DOHH2 (cell line): ENCODE data around the gene IRF2BPL.

Experiments
- H3F3A ChIP-seq: fragments of 200-600 bp; sonication (generic), shearing (Covaris generic); 2 replicates; pipeline ENCODE4 v1.6.0; 2016; ENCODE audit warnings: antibody characterized with exemption, mild to moderate bottlenecking; ENCODE audit not compliant: control insufficient read depth, insufficient read depth
- H3K27ac ChIP-seq: fragments of 200-600 bp; sonication (generic); 2 replicates; pipeline ENCODE4 v1.5.1; 2014; ENCODE audit warnings: low read depth, mild to moderate bottlenecking, low read length, moderate library complexity
- H3K27me3 ChIP-seq: fragments of 200-600 bp; sonication (generic); 2 replicates; pipeline ENCODE4 v1.6.1; 2014; ENCODE audit warnings: mild to moderate bottlenecking, low read length, mixed read lengths; ENCODE audit not compliant: control insufficient read depth
- H3K36me3 ChIP-seq: fragments of 200-600 bp; sonication (generic); 2 replicates; pipeline ENCODE4 v1.6.1; 2014; ENCODE audit warnings: mild to moderate bottlenecking, low read length, moderate library complexity, mixed read lengths; ENCODE audit not compliant: control insufficient read depth
- H3K4me1 ChIP-seq: fragments of 200-600 bp; sonication (generic); 2 replicates; pipeline ENCODE4 v1.6.1; 2014; ENCODE audit warnings: mild to moderate bottlenecking, low read length, mixed read lengths; ENCODE audit not compliant: control insufficient read depth
- H3K4me2 ChIP-seq: fragments of 200-600 bp; sonication (generic); 2 replicates; pipeline ENCODE4 v1.6.0; 2014; ENCODE audit warnings: mild to moderate bottlenecking, low read length, moderate library complexity
- H3K4me3 ChIP-seq: fragments of 200-600 bp; sonication (generic); 2 replicates; pipeline ENCODE4 v1.5.1; 2014; ENCODE audit warnings: mild to moderate bottlenecking, low read length, mixed read lengths
- H3K79me2 ChIP-seq: fragments of 200-600 bp; sonication (generic); 2 replicates; pipeline ENCODE4 v1.6.1; 2014; ENCODE audit warnings: mild to moderate bottlenecking, low read length, mixed read lengths; ENCODE audit not compliant: control insufficient read depth
- H3K9me2 ChIP-seq: fragments of 200-600 bp; sonication (generic); replicated peaks from 2 replicates; pipeline ENCODE4 v1.6.1; 2014; ENCODE audit warnings: mild to moderate bottlenecking, low read length, mixed read lengths; ENCODE audit not compliant: control insufficient read depth
- H3K9me3 ChIP-seq: fragments of 200-600 bp; sonication (generic); 2 replicates; pipeline ENCODE4 v1.6.1; 2014; ENCODE audit warnings: antibody characterized with exemption, low read length, mixed read lengths; ENCODE audit not compliant: control insufficient read depth, insufficient read depth
- H4K20me1 ChIP-seq: fragments of 200-600 bp; sonication (generic); 2 replicates; pipeline ENCODE4 v1.6.0; 2014; ENCODE audit warnings: low read depth, mild to moderate bottlenecking, antibody characterized with exemption, low read length, moderate library complexity; ENCODE audit not compliant: control insufficient read depth, insufficient read depth
- EZH2phosphoT487 ChIP-seq: fragments of 200-600 bp; sonication (generic); IDR thresholded peaks from 2 replicates; pipeline ENCODE4 v1.6.1; 2017; ENCODE audit warnings: borderline replicate concordance, mild to moderate bottlenecking, antibody characterized with exemption, low read length, moderate library complexity, mixed read lengths
- TF ChIP-seq, protein P1 (sequence below): fragments of 200-600 bp; sonication (generic); IDR thresholded peaks from one replicate; pipeline ENCODE4 v1.5.1; 2014; ENCODE audit warnings: antibody characterized with exemption, mild to moderate bottlenecking, low read depth, low read length; ENCODE audit not compliant: poor library complexity, severe bottlenecking

IRF2BPL gene

GRCh38 chr14:77004711-77005460 lies 23.6 kb downstream of the IRF2BPL start:
- Histone ChIP-seq H3K4me2 (no peak overlapping the region), H3K9me2 (no peaks in the 10 kb centered on the region), H3K79me2 (no peaks in the 10 kb centered on the region), H3K4me1 (peaks cover 13% of the 10 kb centered on the region), H3K27me3 (peaks cover 47% of the 10 kb centered on the region), H3F3A (no peaks in the 10 kb centered on the region), H3K4me3 (no peak overlapping the region), H4K20me1 (no peaks in the 10 kb centered on the region), H3K36me3 (no peaks in the 10 kb centered on the region), H3K9me3 (no peaks in the 10 kb centered on the region), H3K27ac (no peak overlapping the region)
- TF ChIP-seq, protein P1, sequence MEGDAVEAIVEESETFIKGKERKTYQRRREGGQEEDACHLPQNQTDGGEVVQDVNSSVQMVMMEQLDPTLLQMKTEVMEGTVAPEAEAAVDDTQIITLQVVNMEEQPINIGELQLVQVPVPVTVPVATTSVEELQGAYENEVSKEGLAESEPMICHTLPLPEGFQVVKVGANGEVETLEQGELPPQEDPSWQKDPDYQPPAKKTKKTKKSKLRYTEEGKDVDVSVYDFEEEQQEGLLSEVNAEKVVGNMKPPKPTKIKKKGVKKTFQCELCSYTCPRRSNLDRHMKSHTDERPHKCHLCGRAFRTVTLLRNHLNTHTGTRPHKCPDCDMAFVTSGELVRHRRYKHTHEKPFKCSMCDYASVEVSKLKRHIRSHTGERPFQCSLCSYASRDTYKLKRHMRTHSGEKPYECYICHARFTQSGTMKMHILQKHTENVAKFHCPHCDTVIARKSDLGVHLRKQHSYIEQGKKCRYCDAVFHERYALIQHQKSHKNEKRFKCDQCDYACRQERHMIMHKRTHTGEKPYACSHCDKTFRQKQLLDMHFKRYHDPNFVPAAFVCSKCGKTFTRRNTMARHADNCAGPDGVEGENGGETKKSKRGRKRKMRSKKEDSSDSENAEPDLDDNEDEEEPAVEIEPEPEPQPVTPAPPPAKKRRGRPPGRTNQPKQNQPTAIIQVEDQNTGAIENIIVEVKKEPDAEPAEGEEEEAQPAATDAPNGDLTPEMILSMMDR: no peak
- TF ChIP-seq EZH2phosphoT487: no peak

- no peaks in the 10 kb centered on the region for H4K20me1 ChIP-seq
- H3K4me1 ChIP-seq: peaks cover 13% of the 10 kb centered on the region
- H3K4me3 ChIP-seq: no peak overlapping the region
- H3K27me3 ChIP-seq: peaks cover 48% of the 10 kb centered on the region
- no peaks in the 10 kb centered on the region for H3K79me2 ChIP-seq
- H3K9me2 ChIP-seq: no peaks in the 10 kb centered on the region
- no peaks in the 10 kb centered on the region for H3F3A ChIP-seq
- no peaks in the 10 kb centered on the region for H3K9me3 ChIP-seq
- no peak overlapping the region for H3K4me2 ChIP-seq
- no peaks in the 10 kb centered on the region for H3K36me3 ChIP-seq
- TF ChIP-seq, protein P1: no peak
- no peak for TF ChIP-seq EZH2phosphoT487
- H3K27ac ChIP-seq: no peak overlapping the region
These were observed 24.4 kb downstream of the IRF2BPL start for GRCh38 chr14:77003960-77004710.

- Histone ChIP-seq H3K27ac (no peak overlapping the region), H3K4me2 (no peak overlapping the region), H3K27me3 (peaks cover 51% of the 10 kb centered on the region), H4K20me1 (no peaks in the 10 kb centered on the region), H3K36me3 (no peaks in the 10 kb centered on the region), H3K9me3 (no peaks in the 10 kb centered on the region), H3K4me1 (peaks cover 13% of the 10 kb centered on the region), H3K9me2 (no peaks in the 10 kb centered on the region), H3K79me2 (no peaks in the 10 kb centered on the region), H3F3A (no peaks in the 10 kb centered on the region), H3K4me3 (no peak overlapping the region)
- TF ChIP-seq, protein P1: no peak
- TF ChIP-seq EZH2phosphoT487: no peak
These were observed 25.6 kb downstream of the IRF2BPL start for GRCh38 chr14:77002889-77003288.
